CD4-positive, alpha-beta memory T cell (primary cell): ENCODE measurements around the gene HSPBP1. TPM values are rescaled to one million over a fixed set of nuclear protein-coding genes. Genes with fewer than 3 reads are reported as not detected.
A peak's percentile ranks its signal among the peaks of the same experiment; 100 is the strongest.

ENCODE experiments used
- CTCF ChIA-PET: fragments of 350-600 bp; sonication (Branson Sonifier 250); formaldehyde crosslinking; loops from one replicate; lab custom pipeline; 2021; ENCODE audit warnings: inconsistent platforms; ENCODE audit not compliant: partially characterized antibody; lab: Charles Lee
- POLR2A ChIA-PET: fragments of 350-600 bp; sonication (Branson Sonifier 250); formaldehyde crosslinking; loops from one replicate; lab custom pipeline; 2021; ENCODE audit not compliant: partially characterized antibody; lab: Charles Lee
- DNase-seq, 5 donors: peaks; one replicate each; pipeline versions ENCODE4 v3.0.0 to v3.0.0-alpha.2; 2020 to 2022; ENCODE audit warnings: mixed read lengths in 1 of 5
- H3K27ac ChIP-seq: one replicate; pipeline ENCODE4 v1.7.0; 2013; ENCODE audit warnings: low read depth, low read length
- H3K27me3 ChIP-seq: 2 replicates; pipeline ENCODE4 v1.7.0; 2013; ENCODE audit warnings: mild to moderate bottlenecking, low read length, moderate library complexity; ENCODE audit not compliant: insufficient read depth
- H3K36me3 ChIP-seq: 2 replicates; pipeline ENCODE4 v1.7.0; 2013; ENCODE audit warnings: mild to moderate bottlenecking, low read length, moderate library complexity; ENCODE audit not compliant: insufficient read depth
- H3K4me1 ChIP-seq: 2 replicates; pipeline ENCODE4 v1.7.0; 2013; ENCODE audit warnings: mild to moderate bottlenecking, low read length, moderate library complexity; ENCODE audit not compliant: insufficient read depth
- H3K4me3 ChIP-seq, 2 donors: one replicate each; pipeline ENCODE4 v1.7.0; 2013; ENCODE audit warnings: low read length in 2 of 2, mild to moderate bottlenecking in 1 of 2
- H3K9me3 ChIP-seq, 2 donors: one replicate each; pipeline ENCODE4 v1.7.0; 2013; ENCODE audit warnings: low read length in 2 of 2, control low read depth in 1 of 2; ENCODE audit not compliant: control insufficient read depth in 1 of 2
- H3K27ac Mint-ChIP-seq, 7 donors: one replicate each; pipeline ENCODE4 v1.8.0; 2020 to 2021; ENCODE audit warnings: mixed read lengths in 7 of 7, mild to moderate bottlenecking in 6 of 7, inconsistent platforms in 3 of 7, moderate library complexity in 3 of 7
- H3K27me3 Mint-ChIP-seq, 2 donors: one replicate each; pipeline ENCODE4 v1.8.0; 2020 to 2021; ENCODE audit warnings: mixed read lengths in 2 of 2
- H3K36me3 Mint-ChIP-seq, 2 donors: one replicate each; pipeline ENCODE4 v1.8.0; 2020 to 2021; ENCODE audit warnings: mixed read lengths in 2 of 2, inconsistent platforms in 1 of 2, mild to moderate bottlenecking in 1 of 2
- H3K4me1 Mint-ChIP-seq, 4 donors: one replicate each; pipeline ENCODE4 v1.8.0; 2020 to 2021; ENCODE audit warnings: mixed read lengths in 4 of 4, mild to moderate bottlenecking in 1 of 4
- H3K4me3 Mint-ChIP-seq, 8 donors: one replicate each; pipeline ENCODE4 v1.8.0; 2020 to 2021; ENCODE audit warnings: mixed read lengths in 8 of 8, mild to moderate bottlenecking in 7 of 8, moderate library complexity in 6 of 8, inconsistent platforms in 3 of 8
- H3K9me3 Mint-ChIP-seq, 8 donors: one replicate each; pipeline ENCODE4 v1.8.0; 2020 to 2021; ENCODE audit warnings: mixed read lengths in 8 of 8, mild to moderate bottlenecking in 5 of 8, inconsistent platforms in 3 of 8, moderate library complexity in 1 of 8
- intact Hi-C: fragments of 100-400 bp; cut with micrococcal nuclease; formaldehyde crosslinking; loops from one replicate; pipeline ENCODE4 v1.15.1; 2023
- polyA plus RNA-seq, 2 donors: library from polyadenylated mRNA; unstranded; fragments of 300-500 nt; fragmentation: Illumina TruSeq; gene quantifications; one replicate each; pipeline ENCODE4 v1.2.3, GENCODE V29; 2021
- total RNA-seq, 2 experiments: library from RNA; stranded (reverse); gene quantifications; one replicate each; pipeline ENCODE4 v1.2.3, GENCODE V29; 2021

HSPBP1 gene
- total and polyA plus RNA-seq, 4 experiments from 2014 or later: 17.9 to 38.7 (median 27.1) TPM

- no peak for DNase-seq
- Histone ChIP-seq H3K27me3 (no peaks in the 10 kb centered on the region), H3K9me3 (no peaks in the 10 kb centered on the region), H3K36me3 (no peaks in the 10 kb centered on the region), H3K4me1 (no peaks in the 10 kb centered on the region), H3K27ac (no peak overlapping the region), H3K4me3 (no peak overlapping the region)
- Mint-ChIP-seq H3K4me1 (peaks cover 0 to 2% (median 0%) of the 10 kb centered on the region in 4 donors), H3K9me3 (no peaks in the 10 kb centered on the region), H3K27ac (no peak overlapping the region), H3K36me3 (no peaks in the 10 kb centered on the region), H3K4me3 (no peak overlapping the region), H3K27me3 (peaks cover 7 to 11% of the 10 kb centered on the region in 2 donors)
- ChIA-PET CTCF (interaction anchor here (2.2 kb wide), 1 partner anchor 18 kb away, joined by 9 read pairs; no protein-coding TSS in a partner anchor), POLR2A (interaction anchor here (0.6 to 1.8 kb wide), 2 partner anchors 18 to 103 kb away, joined by 3 to 4 read pairs; partner anchors contain the start of gene KMT5C)
- intact Hi-C loops: no loop called here
Observed at GRCh38 chr19:55320844-55321419, 41.0 kb upstream of the HSPBP1 start.

GRCh38 chr19:55319785-55320184 lies 39.9 kb upstream of the HSPBP1 start:
- peaks cover 7 to 11% of the 10 kb centered on the region in 2 donors for H3K27me3 Mint-ChIP-seq
- no peak overlapping the region for H3K4me3 Mint-ChIP-seq
- no peak overlapping the region for H3K27ac Mint-ChIP-seq
- H3K27me3 ChIP-seq: no peaks in the 10 kb centered on the region
- DNase-seq: no peak
- H3K4me3 ChIP-seq: no peak overlapping the region
- H3K9me3 Mint-ChIP-seq: no peaks in the 10 kb centered on the region
- no peaks in the 10 kb centered on the region for H3K36me3 ChIP-seq
- H3K36me3 Mint-ChIP-seq: no peaks in the 10 kb centered on the region
- no peaks in the 10 kb centered on the region for H3K4me1 ChIP-seq
- intact Hi-C loops: no loop called here
- H3K27ac ChIP-seq: no peak overlapping the region
- CTCF ChIA-PET: no interaction called here
- H3K9me3 ChIP-seq: no peaks in the 10 kb centered on the region
- POLR2A ChIA-PET: no interaction called here
- H3K4me1 Mint-ChIP-seq: no peaks in the 10 kb centered on the region

GRCh38 chr19:55316646-55317045 lies 36.7 kb upstream of the HSPBP1 start:
- ChIA-PET POLR2A (interaction anchor here (1.2 kb wide), 1 partner anchor 50 kb away, joined by 3 read pairs; no protein-coding TSS in a partner anchor), CTCF (interaction anchor here (1.3 kb wide), 1 partner anchor 15 kb away, joined by 4 read pairs; no protein-coding TSS in a partner anchor)
- no peaks in the 10 kb centered on the region for H3K9me3 Mint-ChIP-seq
- DNase-seq: no peak
- H3K27ac Mint-ChIP-seq: no peak overlapping the region
- H3K27me3 Mint-ChIP-seq: peaks cover 4 to 5% of the 10 kb centered on the region in 2 donors
- H3K27ac ChIP-seq: no peak overlapping the region
- no peaks in the 10 kb centered on the region for H3K36me3 Mint-ChIP-seq
- no peaks in the 10 kb centered on the region for H3K36me3 ChIP-seq
- no peaks in the 10 kb centered on the region for H3K27me3 ChIP-seq
- H3K4me3 Mint-ChIP-seq: no peak overlapping the region
- no peaks in the 10 kb centered on the region for H3K9me3 ChIP-seq
- no peaks in the 10 kb centered on the region for H3K4me1 ChIP-seq
- no peaks in the 10 kb centered on the region for H3K4me1 Mint-ChIP-seq
- no peak overlapping the region for H3K4me3 ChIP-seq
- intact Hi-C loops: no loop called here

GRCh38 chr19:55315956-55316525 lies 36.1 kb upstream of the HSPBP1 start:
- no peak overlapping the region for H3K27ac Mint-ChIP-seq
- CTCF ChIA-PET: no interaction called here

GRCh38 chr19:55314396-55314795 lies 34.5 kb upstream of the HSPBP1 start:
- no peak for DNase-seq
- Histone ChIP-seq H3K4me3 (no peak overlapping the region), H3K9me3 (no peaks in the 10 kb centered on the region), H3K27me3 (no peaks in the 10 kb centered on the region), H3K36me3 (no peaks in the 10 kb centered on the region), H3K27ac (no peak overlapping the region), H3K4me1 (no peaks in the 10 kb centered on the region)
- H3K36me3 Mint-ChIP-seq: no peaks in the 10 kb centered on the region
- no peak overlapping the region for H3K4me3 Mint-ChIP-seq
- ChIA-PET CTCF (interaction anchor here (2.2 kb wide), 1 partner anchor 11 kb away, joined by 7 read pairs; no protein-coding TSS in a partner anchor), POLR2A (no interaction called here)
- no peaks in the 10 kb centered on the region for H3K9me3 Mint-ChIP-seq
- intact Hi-C loops: no loop called here
- H3K4me1 Mint-ChIP-seq: no peaks in the 10 kb centered on the region
- peaks cover 2% of the 10 kb centered on the region in 2 donors for H3K27me3 Mint-ChIP-seq
- H3K27ac Mint-ChIP-seq: no peak overlapping the region

More at GRCh38 chr19:55315956-55316525, 36.1 kb upstream of the HSPBP1 start:
- Histone ChIP-seq H3K9me3 (no peaks in the 10 kb centered on the region), H3K36me3 (no peaks in the 10 kb centered on the region), H3K4me3 (no peak overlapping the region), H3K27me3 (no peaks in the 10 kb centered on the region), H3K4me1 (no peaks in the 10 kb centered on the region), H3K27ac (no peak overlapping the region)
- peak overlapping the region in 1 of 8 donors; percentile 48 for H3K4me3 Mint-ChIP-seq
- H3K4me1 Mint-ChIP-seq: no peaks in the 10 kb centered on the region
- no peaks in the 10 kb centered on the region for H3K36me3 Mint-ChIP-seq
- no peak for DNase-seq
- H3K9me3 Mint-ChIP-seq: no peaks in the 10 kb centered on the region
- peaks cover 2% of the 10 kb centered on the region in 2 donors for H3K27me3 Mint-ChIP-seq
- intact Hi-C loops: no loop called here
- POLR2A ChIA-PET: no interaction called here

- H3K27ac Mint-ChIP-seq: no peak overlapping the region
- Histone ChIP-seq H3K27ac (no peak overlapping the region), H3K36me3 (no peaks in the 10 kb centered on the region), H3K9me3 (no peaks in the 10 kb centered on the region), H3K4me3 (no peak overlapping the region), H3K4me1 (no peaks in the 10 kb centered on the region), H3K27me3 (no peaks in the 10 kb centered on the region)
- H3K9me3 Mint-ChIP-seq: no peaks in the 10 kb centered on the region
- ChIA-PET CTCF (interaction anchor here (1.0 to 2.2 kb wide), 3 partner anchors 10 to 154 kb away, joined by 3 to 7 read pairs (median 4); no protein-coding TSS in a partner anchor), POLR2A (no interaction called here)
- intact Hi-C loops: no loop called here
- DNase-seq: no peak
- H3K4me3 Mint-ChIP-seq: no peak overlapping the region
- H3K36me3 Mint-ChIP-seq: no peaks in the 10 kb centered on the region
- H3K27me3 Mint-ChIP-seq: peaks cover 2% of the 10 kb centered on the region in 2 donors
- no peaks in the 10 kb centered on the region for H3K4me1 Mint-ChIP-seq
Observed at GRCh38 chr19:55312621-55313512, 33.0 kb upstream of the HSPBP1 start.

GRCh38 chr19:55311797-55312196 lies 31.9 kb upstream of the HSPBP1 start:
- H3K4me3 Mint-ChIP-seq: no peak overlapping the region
- no peaks in the 10 kb centered on the region for H3K4me1 Mint-ChIP-seq
- CTCF ChIA-PET: interaction anchor here (1.0 kb wide), 2 partner anchors 10 to 156 kb away, joined by 3 to 4 read pairs; no protein-coding TSS in a partner anchor
- Histone ChIP-seq H3K36me3 (no peaks in the 10 kb centered on the region), H3K27me3 (no peaks in the 10 kb centered on the region), H3K27ac (no peak overlapping the region), H3K9me3 (no peaks in the 10 kb centered on the region), H3K4me1 (no peaks in the 10 kb centered on the region), H3K4me3 (no peak overlapping the region)
- H3K27me3 Mint-ChIP-seq: peaks cover 2% of the 10 kb centered on the region in 2 donors
- no peak for DNase-seq
- H3K9me3 Mint-ChIP-seq: no peaks in the 10 kb centered on the region
- H3K36me3 Mint-ChIP-seq: no peaks in the 10 kb centered on the region
- POLR2A ChIA-PET: no interaction called here
- no peak overlapping the region for H3K27ac Mint-ChIP-seq
- intact Hi-C loops: no loop called here
